GM12865 (cell line): ENCODE results near the gene ABHD5.

Experiments used
- DNase-seq: peaks from one replicate; pipeline ENCODE4 v3.0.0; 2010; ENCODE audit warnings: low read depth
- H3K4me3 ChIP-seq: 2 replicates; pipeline ENCODE4 v1.5.1; 2011; ENCODE audit warnings: mild to moderate bottlenecking, low read depth, low read length, control low read depth
- CTCF ChIP-seq: IDR thresholded peaks from 2 replicates; pipeline ENCODE4 v1.5.1; 2011; ENCODE audit warnings: low read length, control low read depth, low read depth, inconsistent platforms; ENCODE audit not compliant: insufficient read depth; ENCODE audit errors: missing control alignments

ABHD5 gene

GRCh38 chr3:43706342-43706741 is 15.6 kb downstream of the ABHD5 start:
- no peak for TF ChIP-seq CTCF
- no peak for DNase-seq
- H3K4me3 ChIP-seq = no peak overlapping the region

GRCh38 chr3:43707266-43707665 is 16.5 kb downstream of the ABHD5 start:
- H3K4me3 ChIP-seq = no peak overlapping the region
- no peak for TF ChIP-seq CTCF
- no peak for DNase-seq

GRCh38 chr3:43707998-43708397 is 17.3 kb downstream of the ABHD5 start:
- no peak overlapping the region for H3K4me3 ChIP-seq
- no peak for DNase-seq
- no peak for TF ChIP-seq CTCF

- DNase-seq = no peak
- TF ChIP-seq CTCF = no peak
- no peak overlapping the region for H3K4me3 ChIP-seq
These were observed 18.3 kb downstream of the ABHD5 start for GRCh38 chr3:43709022-43709421.

GRCh38 chr3:43710607-43711006 is 19.9 kb downstream of the ABHD5 start:
- H3K4me3 ChIP-seq = no peak overlapping the region
- no peak for TF ChIP-seq CTCF
- no peak for DNase-seq

- no peak overlapping the region for H3K4me3 ChIP-seq
- no peak for DNase-seq
- TF ChIP-seq CTCF = no peak
These were observed 27.6 kb downstream of the ABHD5 start for GRCh38 chr3:43718296-43718695.

- no peak overlapping the region for H3K4me3 ChIP-seq
- no peak for TF ChIP-seq CTCF
- DNase-seq = no peak
These were observed 32.5 kb downstream of the ABHD5 start for GRCh38 chr3:43723121-43723734.
